ENCODE results near the gene TKTL1. TPM values are rescaled to one million over a fixed set of nuclear protein-coding genes. Genes with fewer than 3 reads are reported as not detected.

Gene TKTL1
- total RNA-seq, 1 donor from 2014 or later = 0.20 TPM

DNA sequence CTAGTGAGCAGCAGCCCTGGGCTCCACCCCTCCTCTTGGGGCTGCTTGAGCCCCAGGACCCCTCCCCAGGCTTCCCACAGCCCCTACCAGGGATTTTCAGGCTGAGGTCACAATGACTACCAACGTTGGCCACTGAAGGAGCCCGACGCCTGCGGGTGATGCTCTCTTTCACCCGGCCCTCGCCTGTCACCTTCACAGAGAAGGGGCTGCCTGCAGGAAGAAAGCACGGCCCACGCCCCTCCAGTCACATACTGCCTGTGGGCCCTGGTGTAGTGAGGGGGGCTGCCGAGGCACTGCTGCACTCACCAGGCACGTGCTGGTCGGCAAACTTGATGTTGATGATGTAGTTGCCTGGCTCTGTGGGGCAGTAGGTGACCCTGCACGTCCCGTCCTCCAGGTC, 56.9 kb downstream of the TKTL1 start:
- H3K36me3 Mint-ChIP-seq = peaks cover 9% of the 10 kb centered on the region
- H3K9me3 Mint-ChIP-seq = no peaks in the 10 kb centered on the region
- no peaks in the 10 kb centered on the region for H3K27me3 Mint-ChIP-seq (ENCODE audit: low read depth)
- no peaks in the 10 kb centered on the region for H3K4me1 Mint-ChIP-seq
- DNase-seq (ENCODE audit: low spot score in 2 of 2, unreplicated experiment in 2 of 2) = no peak
- H3K4me3 Mint-ChIP-seq = no peak overlapping the region
- TF ChIP-seq, protein P1, sequence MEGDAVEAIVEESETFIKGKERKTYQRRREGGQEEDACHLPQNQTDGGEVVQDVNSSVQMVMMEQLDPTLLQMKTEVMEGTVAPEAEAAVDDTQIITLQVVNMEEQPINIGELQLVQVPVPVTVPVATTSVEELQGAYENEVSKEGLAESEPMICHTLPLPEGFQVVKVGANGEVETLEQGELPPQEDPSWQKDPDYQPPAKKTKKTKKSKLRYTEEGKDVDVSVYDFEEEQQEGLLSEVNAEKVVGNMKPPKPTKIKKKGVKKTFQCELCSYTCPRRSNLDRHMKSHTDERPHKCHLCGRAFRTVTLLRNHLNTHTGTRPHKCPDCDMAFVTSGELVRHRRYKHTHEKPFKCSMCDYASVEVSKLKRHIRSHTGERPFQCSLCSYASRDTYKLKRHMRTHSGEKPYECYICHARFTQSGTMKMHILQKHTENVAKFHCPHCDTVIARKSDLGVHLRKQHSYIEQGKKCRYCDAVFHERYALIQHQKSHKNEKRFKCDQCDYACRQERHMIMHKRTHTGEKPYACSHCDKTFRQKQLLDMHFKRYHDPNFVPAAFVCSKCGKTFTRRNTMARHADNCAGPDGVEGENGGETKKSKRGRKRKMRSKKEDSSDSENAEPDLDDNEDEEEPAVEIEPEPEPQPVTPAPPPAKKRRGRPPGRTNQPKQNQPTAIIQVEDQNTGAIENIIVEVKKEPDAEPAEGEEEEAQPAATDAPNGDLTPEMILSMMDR (IDR thresholded peaks at IDR 0.05; ENCODE audit: unreplicated experiment) = no peak
- H3K27ac Mint-ChIP-seq = no peak overlapping the region

DNA sequence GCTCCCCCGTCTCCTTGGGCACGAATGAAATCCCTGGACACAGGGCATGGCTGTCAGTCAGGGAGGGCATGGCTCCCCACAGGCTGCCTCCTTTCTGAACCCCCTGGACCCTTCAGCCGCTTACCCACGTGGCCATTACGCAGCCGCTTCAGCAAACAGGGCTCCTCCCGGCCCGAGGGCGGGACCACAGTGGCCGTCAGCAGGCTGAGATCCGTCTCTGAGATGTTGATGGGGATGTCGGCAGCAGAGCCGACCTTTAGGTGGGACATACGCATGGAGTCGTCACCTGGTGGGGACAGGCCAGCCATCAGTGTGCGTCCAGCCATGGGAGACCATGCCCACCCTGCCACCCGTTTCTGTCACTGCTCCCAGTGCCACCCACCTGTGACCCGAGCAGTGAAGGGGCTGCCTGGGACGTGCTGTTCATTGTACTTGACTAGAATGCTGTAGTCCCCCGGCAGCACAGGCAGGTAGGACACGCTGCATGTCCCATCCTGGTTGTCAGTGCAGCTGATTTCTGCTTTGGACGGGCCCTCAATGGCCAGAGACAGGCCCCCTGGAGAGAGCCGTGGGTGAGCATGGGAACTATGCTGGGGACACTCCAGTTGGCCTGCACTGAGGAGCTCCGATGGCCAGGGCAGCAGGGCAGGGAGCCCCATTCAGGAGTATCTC, 57.7 kb downstream of the TKTL1 start:
- Mint-ChIP-seq H3K27ac (no peak overlapping the region), H3K36me3 (peaks cover 8% of the 10 kb centered on the region), H3K27me3 (ENCODE audit: low read depth) (no peaks in the 10 kb centered on the region), H3K4me3 (no peak overlapping the region), H3K9me3 (no peaks in the 10 kb centered on the region), H3K4me1 (no peaks in the 10 kb centered on the region)
- no peak for DNase-seq (ENCODE audit: low spot score in 2 of 2, unreplicated experiment in 2 of 2)
- TF ChIP-seq, protein P1 (IDR thresholded peaks at IDR 0.05; ENCODE audit: unreplicated experiment) = no peak

DNA sequence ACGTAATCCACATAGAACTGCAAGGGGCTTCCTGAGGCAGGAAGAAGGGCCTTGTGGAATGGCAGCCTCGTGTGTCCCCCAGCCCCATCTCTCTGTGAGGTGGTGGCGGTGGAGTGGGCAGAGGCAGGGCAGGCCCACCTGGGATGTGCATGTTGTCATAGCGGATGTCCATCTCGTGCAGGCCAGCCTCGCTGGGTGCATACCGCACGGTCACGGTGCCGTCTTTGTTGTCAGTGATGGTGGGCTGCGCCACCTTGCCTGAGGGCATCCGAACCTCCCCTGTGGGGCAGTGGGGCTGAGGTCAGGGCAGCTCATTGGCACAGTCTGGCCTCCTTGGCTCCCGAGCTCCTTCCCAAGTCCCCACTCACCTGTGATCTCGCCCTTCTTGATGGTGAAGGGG, 58.4 kb downstream of the TKTL1 start:
- TF ChIP-seq, protein P1 (IDR thresholded peaks at IDR 0.05; ENCODE audit: unreplicated experiment) = no peak
- peaks cover 14% of the 10 kb centered on the region for H3K36me3 Mint-ChIP-seq

DNA sequence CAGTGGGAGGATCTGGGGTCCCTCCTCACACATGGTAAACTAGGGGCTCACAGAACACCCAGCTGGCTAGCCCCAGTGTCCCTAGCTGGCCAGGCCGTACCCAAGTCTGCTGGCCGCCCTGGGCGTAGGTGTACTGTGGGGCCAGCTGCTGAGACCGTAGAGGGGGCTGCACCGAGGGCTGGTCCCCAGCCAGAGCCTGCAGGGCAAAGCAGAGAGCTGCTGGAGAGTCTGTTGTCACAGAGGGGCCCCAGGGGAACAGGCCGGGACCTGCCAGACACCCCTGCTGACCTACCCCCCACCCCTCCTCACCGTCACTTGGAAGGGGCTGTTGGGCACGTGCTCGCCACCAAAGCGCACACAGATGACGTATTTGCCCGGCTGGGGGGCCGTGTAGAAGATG, 58.9 kb downstream of the TKTL1 start:
- H3K4me3 Mint-ChIP-seq = no peak overlapping the region
- H3K36me3 Mint-ChIP-seq = peaks cover 14% of the 10 kb centered on the region
- no peak overlapping the region for H3K27ac Mint-ChIP-seq
- H3K9me3 Mint-ChIP-seq = no peaks in the 10 kb centered on the region
- no peak for DNase-seq (ENCODE audit: low spot score in 2 of 2, unreplicated experiment in 2 of 2)
- TF ChIP-seq, protein P1 (IDR thresholded peaks at IDR 0.05; ENCODE audit: unreplicated experiment) = no peak
- H3K4me1 Mint-ChIP-seq = no peaks in the 10 kb centered on the region
- H3K27me3 Mint-ChIP-seq (ENCODE audit: low read depth) = no peaks in the 10 kb centered on the region

More for the DNA sequence above, 58.4 kb downstream of the TKTL1 start:
- no peak overlapping the region for H3K27ac Mint-ChIP-seq
- H3K9me3 Mint-ChIP-seq = no peaks in the 10 kb centered on the region
- DNase-seq (ENCODE audit: low spot score in 2 of 2, unreplicated experiment in 2 of 2) = no peak
- H3K4me1 Mint-ChIP-seq = no peaks in the 10 kb centered on the region
- no peak overlapping the region for H3K4me3 Mint-ChIP-seq
- no peaks in the 10 kb centered on the region for H3K27me3 Mint-ChIP-seq (ENCODE audit: low read depth)

DNA sequence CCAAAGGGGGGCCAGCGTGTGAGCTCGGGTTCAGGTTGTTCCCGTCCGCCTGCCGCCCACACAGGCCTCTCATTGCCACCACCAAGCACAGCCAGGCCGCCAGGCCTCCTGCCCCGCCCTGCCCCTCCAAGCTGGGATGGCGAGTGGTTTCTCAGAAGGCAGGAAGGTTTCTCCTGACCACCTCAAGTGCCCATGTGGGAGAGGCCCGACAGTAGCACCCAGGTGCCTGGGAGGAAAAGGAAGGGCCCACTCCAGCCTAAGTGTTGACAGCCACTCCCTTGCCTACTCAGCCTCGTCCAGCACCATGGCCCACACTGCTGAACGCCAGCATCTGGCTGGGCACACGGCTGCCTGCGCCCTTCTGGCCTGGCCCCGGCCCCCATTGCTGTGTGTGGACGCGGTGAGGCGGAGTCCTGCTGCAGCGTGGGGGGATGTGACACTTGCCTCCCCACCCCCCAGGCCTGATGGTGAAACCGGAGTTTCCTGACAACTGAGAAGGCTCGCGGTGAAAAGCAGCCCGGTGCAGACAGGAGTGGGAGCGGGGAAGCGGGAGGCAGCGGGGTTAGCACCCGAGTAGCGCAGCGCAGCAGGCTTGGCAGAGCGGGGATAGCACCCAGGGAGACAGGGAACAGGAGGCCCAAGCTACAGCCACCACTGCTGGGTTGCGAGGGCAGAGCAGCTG, 59.6 kb downstream of the TKTL1 start:
- H3K27me3 Mint-ChIP-seq (ENCODE audit: low read depth) = no peaks in the 10 kb centered on the region
- DNase-seq (ENCODE audit: low spot score in 2 of 2, unreplicated experiment in 2 of 2) = no peak
- peaks cover 14% of the 10 kb centered on the region for H3K36me3 Mint-ChIP-seq
- H3K27ac Mint-ChIP-seq = no peak overlapping the region
- TF ChIP-seq, protein P1 (IDR thresholded peaks at IDR 0.05; ENCODE audit: unreplicated experiment) = no peak
- no peak overlapping the region for H3K4me3 Mint-ChIP-seq
- no peaks in the 10 kb centered on the region for H3K4me1 Mint-ChIP-seq
- H3K9me3 Mint-ChIP-seq = no peaks in the 10 kb centered on the region
